NCI-H2107 treated with DMSO at 0.1 percent for 48 hours (cell line): Measurements from ENCODE around the gene RSPH4A.
"Not testable (repeated sequence)": the region's sequence is repeated elsewhere in the genome, so short reads cannot be mapped to it uniquely, and the experiment has no call there.

Source experiments
- DNase-seq: peaks from one replicate; lab custom pipeline; 2025; ENCODE audit not compliant: unreplicated experiment; lab: John Stamatoyannopoulos, UW

Gene RSPH4A

GRCh38 chr6:116615937-116616736 lies at the start of gene RSPH4A:
RSPH4A (plus strand) TSS chr6:116616479; CDS start chr6:116616624, 145 bp downstream.
- peak; percentile 96 for DNase-seq

GRCh38 chr6:116568111-116568510 lies 48.2 kb upstream of the RSPH4A start:
- DNase-seq, result no peak

- no peak for DNase-seq
Observed at GRCh38 chr6:116568821-116569755, 47.2 kb upstream of the RSPH4A start.

GRCh38 chr6:116570856-116571682 lies 45.2 kb upstream of the RSPH4A start, which contains the start of gene RWDD1:
RWDD1 (plus strand) TSS chr6:116571504; CDS start chr6:116571583, 79 bp downstream.
- peak; percentile 95 for DNase-seq

GRCh38 chr6:116571683-116572000 lies 44.6 kb upstream of the RSPH4A start:
- no peak for DNase-seq

- DNase-seq, result no peak
Observed at GRCh38 chr6:116572162-116572561, 44.1 kb upstream of the RSPH4A start.

GRCh38 chr6:116575227-116575626 lies 41.1 kb upstream of the RSPH4A start:
- DNase-seq, result no peak

GRCh38 chr6:116577486-116577885 lies 38.8 kb upstream of the RSPH4A start:
- DNase-seq, result no peak

GRCh38 chr6:116578335-116578734 lies 37.9 kb upstream of the RSPH4A start:
- DNase-seq, result no peak

GRCh38 chr6:116579143-116579542 lies 37.1 kb upstream of the RSPH4A start:
- no peak for DNase-seq

- DNase-seq, result no peak
Observed at GRCh38 chr6:116580198-116580597, 36.1 kb upstream of the RSPH4A start.

GRCh38 chr6:116586276-116586675 lies 30.0 kb upstream of the RSPH4A start:
- DNase-seq, result no peak

GRCh38 chr6:116586738-116587137 lies 29.5 kb upstream of the RSPH4A start:
- DNase-seq, result no peak

- DNase-seq, result no peak
Observed at GRCh38 chr6:116595247-116595646, 21.0 kb upstream of the RSPH4A start.

- no peak for DNase-seq
Observed at GRCh38 chr6:116596815-116597214, 19.5 kb upstream of the RSPH4A start.

GRCh38 chr6:116603916-116604315 lies 12.4 kb upstream of the RSPH4A start:
- not testable (repeated sequence) for DNase-seq

- not testable (repeated sequence) for DNase-seq
Observed at GRCh38 chr6:116604868-116605267, 11.4 kb upstream of the RSPH4A start.

- no peak for DNase-seq
Observed at GRCh38 chr6:116605935-116606334, 10.3 kb upstream of the RSPH4A start.

GRCh38 chr6:116611056-116611455 lies 5.2 kb upstream of the RSPH4A start:
- no peak for DNase-seq

GRCh38 chr6:116616737-116617053 lies 416 bp downstream of the RSPH4A start:
- no peak for DNase-seq
